Measurements from ENCODE around the gene ITPKB. TPM values are rescaled to one million over a fixed set of nuclear protein-coding genes. Genes with fewer than 3 reads are reported as not detected.

ITPKB gene
- total RNA-seq, 1 experiment from 2014 or later, result 1.9 TPM

DNA sequence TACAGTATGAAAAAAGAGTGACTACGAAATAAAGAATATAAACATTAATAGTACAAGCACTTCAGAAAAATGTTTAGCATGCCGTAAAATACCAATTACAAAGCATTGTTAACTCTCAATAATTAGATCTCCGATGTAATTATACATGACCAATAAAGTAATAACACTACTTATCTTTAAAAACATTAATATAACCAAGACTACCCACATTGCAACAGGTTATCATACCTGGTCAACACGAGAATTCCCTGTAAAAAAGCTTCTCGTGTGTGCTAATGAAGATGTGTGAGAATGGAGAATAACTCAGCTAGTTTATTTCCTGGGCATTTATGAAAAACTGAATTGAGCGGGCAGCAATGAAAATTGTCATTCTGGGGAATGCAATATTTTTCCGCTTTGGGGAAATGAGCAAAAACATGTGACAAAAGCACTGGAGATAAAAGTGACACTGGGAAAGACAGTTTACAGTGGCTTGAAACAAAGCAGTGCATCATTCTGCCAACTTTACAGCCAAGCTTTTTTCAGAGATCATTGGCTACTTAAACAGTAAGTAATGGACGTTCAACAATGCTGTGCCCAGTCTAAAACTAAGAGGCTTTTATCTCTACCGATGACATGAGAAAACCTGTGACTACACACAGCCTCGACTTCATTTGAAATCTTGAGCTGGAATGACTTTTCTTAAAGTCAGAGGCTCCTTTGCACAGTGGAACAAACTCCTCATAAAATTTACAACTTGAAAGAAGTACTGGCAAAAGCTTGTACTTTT lies 34.7 kb downstream of the ITPKB start:
- DNase-seq (ENCODE audit: low spot score), result no peak

DNA sequence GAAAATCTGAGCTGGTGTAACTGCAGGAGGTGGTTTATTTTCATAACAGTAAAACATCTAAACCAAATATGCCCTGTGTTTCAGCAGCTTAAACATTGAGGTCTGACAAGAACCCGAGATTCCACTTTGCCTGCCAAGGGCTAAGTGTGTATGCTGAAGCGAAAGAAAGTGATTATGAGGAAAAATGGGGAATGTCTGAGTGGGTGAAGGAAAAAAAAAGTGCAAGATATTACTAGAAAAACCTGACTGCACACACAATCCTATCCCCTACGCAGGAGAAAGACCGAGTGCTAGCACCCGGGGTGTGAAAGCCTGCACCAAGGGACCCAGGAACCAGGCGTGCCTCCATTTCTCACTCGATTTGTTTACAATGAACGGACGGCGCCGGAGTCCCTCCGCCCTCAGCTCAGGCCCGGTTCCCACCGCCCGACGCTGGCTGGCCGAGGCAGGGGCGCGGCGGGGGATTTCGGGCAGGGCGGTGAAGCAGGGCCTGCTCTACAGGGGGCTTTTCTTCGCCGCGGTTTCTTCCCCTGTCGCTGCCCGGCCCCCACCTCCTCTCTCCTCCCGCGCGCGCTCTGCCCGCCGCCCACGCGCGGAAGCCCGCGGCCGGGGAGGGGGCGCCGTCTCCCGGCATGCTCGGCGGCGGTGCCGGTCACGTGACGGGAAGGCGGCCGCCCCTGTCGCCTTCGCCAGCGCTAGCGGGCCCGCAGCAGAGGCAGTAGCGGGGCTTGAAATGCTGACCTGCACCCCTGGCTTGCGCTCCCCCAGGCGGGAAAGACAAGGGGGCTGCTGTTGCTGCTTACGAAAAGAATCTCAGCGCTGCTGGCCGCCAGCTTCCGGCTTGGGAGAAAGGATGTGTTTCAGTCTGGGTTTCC lies 35.9 kb downstream of the ITPKB start:
- DNase-seq (ENCODE audit: low spot score), result peak; percentile 50

DNA sequence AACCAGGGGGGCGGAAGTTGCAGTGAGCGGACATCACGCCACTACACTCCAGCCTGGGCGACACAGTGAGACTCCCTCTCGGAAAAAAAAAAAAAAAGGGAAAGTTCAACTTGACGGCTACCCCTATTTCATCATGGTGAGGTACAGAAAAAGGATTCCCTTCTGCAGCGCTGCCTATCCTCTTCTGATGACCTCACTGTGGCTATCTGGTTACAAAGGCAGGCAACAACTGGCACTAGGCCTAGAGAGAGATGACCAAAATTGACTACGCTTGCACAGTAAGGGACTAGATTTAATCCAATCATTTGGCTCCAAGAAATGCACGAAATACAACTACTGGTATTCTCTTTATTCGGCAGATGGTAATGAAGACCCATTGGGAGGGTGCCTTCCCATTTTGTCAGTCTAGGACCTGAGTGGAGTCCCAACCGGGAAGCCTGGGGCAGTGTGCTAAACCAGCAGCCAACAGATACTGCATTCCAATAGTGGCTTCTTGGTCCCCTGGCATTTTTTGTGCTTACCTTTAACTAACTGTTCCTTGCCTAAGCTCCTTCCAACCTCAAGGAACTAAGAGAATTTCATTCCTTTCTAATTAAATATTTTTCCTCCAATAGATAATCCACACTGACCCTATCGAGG lies 36.6 kb downstream of the ITPKB start:
- no peak for DNase-seq (ENCODE audit: low spot score)

DNA sequence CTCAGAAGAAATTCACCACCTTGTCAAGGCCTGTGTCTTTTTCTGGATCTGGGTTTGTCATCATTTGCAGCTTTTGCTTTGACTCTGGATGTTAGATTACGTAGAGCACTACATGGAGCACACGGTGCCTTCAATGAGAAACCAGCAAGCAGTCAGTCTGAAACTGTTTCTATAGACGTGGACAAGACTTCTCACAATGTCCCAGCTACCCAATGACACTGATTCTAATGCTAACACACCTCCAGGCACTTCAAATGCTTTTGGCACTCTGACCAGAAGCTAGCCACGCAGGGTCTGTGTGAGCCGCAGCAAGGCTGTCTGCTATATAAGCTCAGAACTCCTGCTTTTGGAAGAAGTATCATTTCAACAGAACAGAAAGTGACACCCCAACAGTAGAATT lies 38.2 kb downstream of the ITPKB start:
- DNase-seq (ENCODE audit: low spot score), result no peak

DNA sequence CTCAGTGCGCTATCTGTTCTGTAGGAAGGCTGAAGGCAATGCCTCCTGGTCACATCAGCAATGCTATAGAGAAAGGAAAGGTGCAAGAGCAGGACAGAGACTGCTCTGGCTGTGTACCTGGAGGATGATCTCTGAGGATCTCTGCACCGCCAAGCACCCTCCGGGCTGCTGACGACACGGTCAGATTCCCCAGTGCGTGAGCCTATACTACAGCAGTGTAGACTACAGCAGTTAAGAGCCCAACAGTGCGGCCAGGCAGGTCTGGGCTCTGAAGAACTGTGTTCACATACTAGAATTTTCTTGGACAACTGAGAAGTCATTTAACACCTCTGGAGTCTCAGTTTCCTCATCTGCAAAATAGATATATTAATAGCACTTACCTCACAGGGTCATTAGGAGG lies 39.9 kb downstream of the ITPKB start:
- no peak for DNase-seq (ENCODE audit: low spot score)

DNA sequence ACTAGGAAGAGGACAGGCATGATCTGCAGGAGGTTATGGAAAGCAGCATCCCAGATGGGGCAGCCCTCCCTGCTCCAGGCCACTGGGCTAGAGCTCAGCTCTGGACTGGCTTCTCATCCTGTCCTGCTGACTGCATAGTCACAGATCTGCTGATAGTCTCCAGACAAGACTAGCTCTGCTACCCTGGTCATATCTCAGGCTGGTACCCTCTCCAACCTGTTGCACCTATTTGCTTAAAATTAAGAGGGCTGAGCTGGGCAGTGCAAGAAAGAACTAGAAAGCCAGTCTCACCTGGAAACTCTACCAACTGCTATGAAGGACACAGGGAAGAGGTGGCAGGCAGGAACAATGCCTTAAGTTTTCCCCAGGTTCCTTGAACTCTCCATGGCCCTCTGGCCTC lies 40.4 kb downstream of the ITPKB start:
- DNase-seq (ENCODE audit: low spot score), result no peak

DNA sequence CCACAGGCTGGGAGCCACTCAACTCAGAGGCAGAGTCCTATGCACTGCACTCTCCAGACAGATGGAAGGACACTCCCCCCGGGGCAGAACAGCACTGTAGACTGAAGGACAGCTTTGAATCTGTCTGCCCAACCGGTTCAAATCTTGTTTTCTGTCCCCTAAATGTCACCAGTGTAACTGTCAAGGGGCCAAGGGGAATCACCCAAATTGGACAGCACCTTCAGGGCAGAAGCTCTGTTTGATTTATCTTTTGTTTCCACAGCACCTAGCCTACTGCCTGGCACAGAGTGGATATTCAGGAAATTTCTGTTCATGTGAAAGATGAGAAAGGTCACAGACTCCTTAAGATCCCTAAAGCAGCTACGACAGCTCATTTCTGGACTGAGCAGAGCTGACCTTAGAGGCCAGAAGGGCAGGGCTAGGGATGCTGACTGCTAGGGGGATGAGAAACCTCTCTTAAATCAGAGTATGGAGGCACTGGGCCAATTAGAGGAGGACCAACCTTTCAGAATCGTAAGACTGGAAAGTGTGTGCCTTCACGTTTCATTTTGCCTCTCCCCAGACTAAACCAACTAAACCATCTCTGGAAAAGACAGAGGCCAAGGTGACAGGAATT lies 41.0 kb downstream of the ITPKB start:
- DNase-seq (ENCODE audit: low spot score), result no peak

DNA sequence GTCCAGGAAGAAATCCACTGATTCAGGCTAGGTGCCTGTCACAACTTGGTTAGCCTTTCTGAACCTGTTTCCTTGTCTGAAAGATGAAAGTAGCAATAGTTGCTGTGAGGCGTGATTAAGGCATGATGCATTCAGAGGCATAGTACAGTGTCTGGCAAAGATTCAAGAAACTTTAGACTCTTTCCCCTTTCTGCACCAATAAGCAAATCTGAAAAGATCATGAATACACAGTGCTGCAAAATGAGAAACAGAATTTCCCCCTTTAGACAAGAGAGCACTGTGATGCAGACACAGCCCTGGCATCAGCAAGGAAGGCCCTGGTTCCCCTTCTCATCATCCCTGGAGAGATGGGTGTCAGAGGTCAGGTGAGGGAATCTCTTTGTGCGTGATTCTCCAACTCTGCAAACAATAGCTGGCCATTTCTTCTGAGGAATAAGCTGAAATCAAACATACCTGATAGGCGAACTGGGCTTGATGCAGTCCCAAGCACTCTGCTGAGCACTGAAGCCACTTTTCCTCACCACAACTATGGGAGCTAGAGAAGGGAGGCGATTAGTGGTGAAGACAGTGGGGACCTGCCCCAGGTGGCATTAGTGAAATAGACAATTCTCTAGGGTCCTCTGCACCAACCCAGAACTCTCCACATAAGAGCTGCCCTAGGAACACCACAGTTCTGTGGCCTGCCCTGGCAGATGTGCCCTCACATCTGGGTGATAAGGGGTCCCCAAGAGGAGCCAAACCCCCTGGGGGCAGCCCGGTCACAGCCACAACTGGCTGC lies 41.7 kb downstream of the ITPKB start:
- no peak for DNase-seq (ENCODE audit: low spot score)

DNA sequence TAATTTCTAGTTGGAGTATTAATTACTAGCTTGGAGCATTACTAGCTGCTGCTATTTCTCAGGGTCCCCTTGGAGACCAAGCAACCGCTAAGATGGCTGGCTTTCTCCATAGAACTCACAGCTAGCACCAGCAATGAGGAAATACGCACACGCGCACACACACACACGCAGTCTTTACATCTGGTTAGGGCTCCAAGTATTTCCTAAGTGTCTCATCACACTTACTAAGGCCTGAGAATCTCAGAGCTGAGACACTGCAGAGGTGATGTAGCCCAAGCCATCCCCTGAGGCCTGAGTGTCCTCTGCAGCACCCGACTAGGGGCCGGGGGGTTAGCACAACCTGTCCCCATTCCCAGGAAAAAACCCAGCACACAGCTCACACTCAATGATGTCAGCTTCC lies 42.5 kb downstream of the ITPKB start:
- DNase-seq (ENCODE audit: low spot score), result no peak

DNA sequence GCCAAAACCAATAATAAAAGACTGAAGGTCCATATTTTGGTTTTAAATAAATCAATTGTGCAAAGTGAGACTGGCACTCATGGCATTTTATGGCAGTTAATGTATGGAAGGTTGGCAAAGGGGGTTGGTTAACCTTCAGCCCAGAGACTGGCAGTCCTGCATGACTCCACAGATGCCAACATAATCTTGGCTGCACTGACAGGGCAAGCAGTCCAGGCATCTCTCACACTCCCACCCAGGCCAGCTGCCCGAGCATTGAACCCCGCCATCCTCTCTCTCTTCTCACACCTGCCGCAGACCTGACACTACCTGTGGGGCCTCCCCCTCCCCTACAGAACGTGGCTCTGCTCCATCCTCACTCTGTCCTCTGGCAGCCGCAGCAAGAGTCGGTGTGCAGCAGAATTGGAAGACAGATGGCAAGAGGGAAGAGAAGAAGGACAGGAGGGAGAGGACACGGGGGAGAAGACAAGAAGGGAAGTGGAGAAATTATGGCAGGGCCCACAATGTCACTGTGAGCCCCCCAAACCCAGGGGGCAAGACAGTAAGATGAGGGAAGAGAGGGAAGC lies 43.7 kb downstream of the ITPKB start:
- DNase-seq (ENCODE audit: low spot score), result no peak

DNA sequence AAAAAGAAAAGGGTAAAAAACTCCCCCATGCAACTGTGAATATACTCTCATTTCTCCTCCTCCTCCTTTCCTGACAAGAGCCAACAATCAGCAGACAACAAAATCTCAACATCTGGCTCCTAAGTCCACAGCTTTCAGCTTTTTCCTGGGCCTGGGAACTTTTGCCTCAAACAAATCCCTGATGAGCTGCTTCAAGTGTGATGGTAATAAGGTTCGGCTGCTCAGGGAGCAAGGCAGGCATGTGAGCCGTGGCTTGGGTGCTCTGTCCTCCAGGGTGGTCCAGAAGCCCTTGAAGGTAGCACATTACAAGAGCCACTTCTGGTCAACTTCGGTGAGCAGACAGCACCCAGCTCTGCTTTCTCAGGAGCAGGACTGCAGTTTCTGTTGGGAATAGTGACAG lies 46.3 kb downstream of the ITPKB start:
- no peak for DNase-seq (ENCODE audit: low spot score)

DNA sequence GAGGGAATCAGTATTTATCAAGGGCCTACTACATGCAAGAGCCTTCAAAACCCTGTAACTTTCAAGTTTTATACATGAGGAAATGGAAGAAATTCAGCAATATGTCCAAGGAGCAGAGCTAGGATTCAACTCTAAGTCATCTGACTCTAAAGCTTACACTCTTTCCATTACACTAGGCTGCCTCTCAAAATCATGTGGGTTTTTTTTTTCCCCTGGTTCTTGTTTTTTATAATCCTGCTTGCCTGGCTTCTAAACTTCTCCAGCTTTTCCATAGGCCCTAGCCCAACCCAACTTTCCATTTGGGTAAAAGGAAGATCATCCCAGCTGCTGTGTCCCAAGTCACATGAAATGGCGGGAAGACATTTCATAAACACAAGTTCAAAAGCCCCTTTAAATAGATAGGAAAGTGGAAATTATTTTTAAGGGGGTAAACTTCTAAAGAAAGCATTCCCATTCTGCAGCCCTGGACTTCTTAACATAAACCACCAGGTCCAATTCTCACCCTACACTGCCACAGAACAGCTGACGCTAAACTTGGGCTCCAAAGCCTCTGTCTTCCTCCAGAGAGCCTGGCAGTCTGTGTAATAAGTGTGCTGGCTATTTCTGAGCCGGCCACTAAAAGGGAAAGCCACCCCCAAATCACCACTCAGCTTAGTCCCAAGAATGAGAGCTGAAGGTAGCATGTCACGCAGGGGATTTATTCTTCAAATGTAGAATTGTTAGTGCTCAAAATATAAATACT lies 46.9 kb downstream of the ITPKB start:
- DNase-seq (ENCODE audit: low spot score), result no peak

DNA sequence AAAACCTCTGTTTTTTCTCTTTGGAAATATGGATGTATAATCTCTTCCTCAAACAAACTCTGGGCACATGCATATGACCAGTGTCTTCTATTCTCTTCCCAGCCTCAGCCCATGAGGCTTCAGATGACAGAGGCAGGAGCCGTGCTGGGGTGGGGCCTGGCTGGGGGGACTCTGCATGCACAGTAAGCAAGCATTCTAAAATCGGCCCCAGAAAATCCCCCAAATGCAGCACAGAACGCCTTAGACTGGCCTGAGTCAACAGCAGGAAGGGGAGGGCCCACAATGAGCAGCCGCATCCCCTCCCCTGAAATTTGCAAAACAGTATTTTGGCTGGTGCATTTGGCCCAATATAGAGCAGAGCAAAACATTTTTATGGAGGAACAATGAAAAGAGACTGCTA lies 47.8 kb downstream of the ITPKB start:
- DNase-seq (ENCODE audit: low spot score), result no peak

DNA sequence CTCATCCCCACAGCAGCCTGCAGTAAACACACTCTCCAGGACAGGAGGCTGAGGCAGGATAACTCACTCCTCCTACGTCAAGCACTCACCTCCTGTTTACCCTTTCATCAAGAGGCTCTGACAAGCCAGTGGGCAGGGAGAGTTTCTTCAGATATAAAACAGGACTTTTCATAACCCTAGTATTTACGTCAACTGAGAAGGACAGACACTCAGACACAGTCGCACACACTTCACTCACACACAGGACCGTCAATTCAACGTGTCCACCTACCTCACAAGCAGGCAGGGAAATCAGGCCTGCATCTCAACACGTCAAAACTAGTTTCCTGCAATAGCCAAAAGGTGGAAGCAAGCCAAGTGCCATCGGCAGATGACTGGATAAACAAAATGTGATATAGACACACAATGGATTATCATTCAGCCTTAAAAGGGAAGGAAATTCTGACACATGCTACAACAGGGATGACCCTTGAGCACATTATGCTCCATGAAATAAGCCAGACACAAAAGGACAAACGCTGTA lies 48.6 kb downstream of the ITPKB start:
- no peak for DNase-seq (ENCODE audit: low spot score)

DNA sequence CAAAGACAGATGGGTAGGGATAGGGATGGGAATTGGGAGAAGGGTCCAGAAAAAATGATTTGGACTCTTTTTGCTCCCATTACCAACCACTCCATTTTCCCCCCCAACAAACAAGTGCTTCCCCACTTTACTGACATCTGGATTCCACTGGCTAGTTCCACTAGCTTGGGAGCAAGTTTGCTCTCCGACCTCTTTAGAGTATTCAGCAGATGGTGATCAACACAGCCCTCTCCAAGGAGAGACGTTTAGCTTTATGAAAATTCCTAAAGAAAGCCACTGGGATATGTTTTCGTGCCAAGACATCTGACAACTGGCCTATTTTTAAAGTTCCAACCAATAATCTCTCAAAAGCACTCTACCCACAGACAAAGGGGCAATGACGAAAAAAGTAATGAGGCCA lies 50.3 kb downstream of the ITPKB start:
- no peak for DNase-seq (ENCODE audit: low spot score)

DNA sequence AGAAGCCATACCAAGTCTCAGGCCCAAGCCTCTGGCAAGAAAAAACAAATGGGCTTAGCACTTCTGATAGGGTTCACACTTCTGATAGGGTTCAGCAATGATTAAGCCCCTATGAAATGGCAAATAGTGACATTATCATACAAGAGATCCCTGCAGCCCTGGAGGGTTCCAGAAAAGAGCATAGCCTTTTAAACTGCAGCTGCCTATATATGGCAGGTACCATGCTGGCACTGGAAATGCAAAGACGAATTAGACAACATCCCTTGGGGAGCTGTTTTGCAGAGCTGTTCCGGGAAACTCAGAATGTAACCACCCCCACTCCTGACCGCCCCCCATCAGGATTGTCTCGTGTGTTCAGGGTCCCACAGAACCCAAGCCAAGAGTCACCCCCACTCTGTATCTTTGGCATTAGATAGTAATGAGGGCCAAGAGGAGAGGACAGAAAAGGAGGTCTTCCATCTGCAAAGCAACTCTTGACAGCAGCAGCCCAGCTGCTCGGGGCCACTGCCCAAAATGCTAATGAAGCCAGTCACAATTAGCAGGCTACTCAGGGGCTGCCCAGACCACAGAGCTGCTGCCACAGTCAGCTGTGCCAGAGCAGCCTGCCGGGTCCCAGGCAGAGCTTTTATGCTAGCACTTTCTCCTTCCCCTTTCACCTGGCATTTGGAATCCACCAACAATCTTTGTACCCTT lies 50.9 kb downstream of the ITPKB start:
- DNase-seq (ENCODE audit: low spot score), result no peak

DNA sequence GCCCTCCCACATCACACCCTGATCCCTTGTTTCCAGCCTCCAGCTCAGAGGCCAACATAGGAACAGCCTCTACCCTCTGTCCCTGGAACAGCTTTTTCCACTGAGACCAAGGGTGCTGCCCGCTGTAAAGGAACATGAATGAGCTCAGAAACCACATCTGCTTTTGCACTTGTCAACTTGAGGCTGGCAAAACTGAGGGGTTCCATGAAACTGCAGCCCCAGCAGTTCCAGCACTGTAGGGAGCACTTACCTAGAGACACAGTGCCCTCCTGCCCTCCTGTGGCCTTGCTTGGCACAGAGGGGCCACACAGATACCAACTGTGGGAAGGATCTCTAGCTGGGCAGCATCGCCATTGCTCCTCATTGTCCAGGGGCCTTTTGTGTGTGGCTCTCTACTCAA lies 51.7 kb downstream of the ITPKB start:
- DNase-seq (ENCODE audit: low spot score), result no peak

DNA sequence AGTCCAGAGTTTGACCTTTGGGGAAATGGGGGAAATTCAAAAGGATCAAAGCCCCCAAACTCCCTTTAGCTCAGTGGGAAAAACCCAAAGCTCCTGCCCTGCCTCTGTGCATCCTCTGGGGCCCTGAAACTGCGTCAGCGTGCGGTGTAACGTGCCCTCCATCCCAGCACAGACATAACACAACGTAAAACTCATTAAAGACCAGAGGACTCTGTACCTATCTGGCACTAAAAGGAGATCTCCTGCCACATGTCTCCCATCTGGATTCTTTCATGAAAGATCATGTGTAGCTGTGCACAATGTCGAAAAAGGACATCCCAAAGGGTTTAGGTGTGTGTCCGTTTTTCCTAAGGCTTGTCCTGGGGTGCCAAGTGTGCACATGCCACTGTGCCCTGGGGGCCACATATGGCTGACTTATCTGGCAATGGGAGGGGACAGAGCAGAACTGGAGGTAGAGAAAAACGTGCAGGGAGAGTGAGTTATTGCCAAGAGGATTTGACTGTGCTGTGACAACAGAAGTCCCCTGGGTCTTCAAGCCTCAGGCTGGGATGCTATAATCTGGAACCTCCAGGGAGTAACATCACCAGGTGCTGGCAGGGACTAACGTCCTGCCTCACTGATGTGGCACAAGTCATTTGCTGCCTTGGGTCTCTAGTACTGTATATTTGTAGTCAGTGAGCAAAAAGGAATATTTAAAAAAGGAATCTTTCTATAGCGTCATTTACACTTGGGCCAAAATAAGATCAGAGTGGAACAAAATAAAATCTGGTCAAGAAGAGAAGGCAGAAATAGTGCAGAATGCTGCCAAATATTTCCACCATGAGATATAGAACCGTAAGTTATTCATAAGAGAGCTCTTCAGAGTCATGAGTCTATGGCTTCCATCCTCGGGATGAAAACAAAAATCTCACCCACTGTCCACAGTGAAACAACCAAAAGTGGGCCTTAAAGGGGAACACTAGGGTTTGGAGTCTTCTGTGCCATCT lies 52.3 kb downstream of the ITPKB start:
- no peak for DNase-seq (ENCODE audit: low spot score)

Data from A172 (cell line).